Daoy (cell line): ENCODE results near the gene ADAM8. TPM values are rescaled to one million over a fixed set of nuclear protein-coding genes. Genes with fewer than 3 reads are reported as not detected.

Experiments
- DNase-seq: peaks from one replicate; pipeline ENCODE4 v3.0.0-alpha.2; 2015; ENCODE audit warnings: low read depth
- total RNA-seq: library from RNA; depleted of rRNA; stranded (reverse); fragments of >200 nt; shearing (Covaris generic); gene quantifications from 2 replicates; pipeline ENCODE4 v1.2.3, GENCODE V29; 2014; rRNA removed

Gene ADAM8
- total RNA-seq, 1 experiment from 2014 or later = 6.2 TPM

DNA sequence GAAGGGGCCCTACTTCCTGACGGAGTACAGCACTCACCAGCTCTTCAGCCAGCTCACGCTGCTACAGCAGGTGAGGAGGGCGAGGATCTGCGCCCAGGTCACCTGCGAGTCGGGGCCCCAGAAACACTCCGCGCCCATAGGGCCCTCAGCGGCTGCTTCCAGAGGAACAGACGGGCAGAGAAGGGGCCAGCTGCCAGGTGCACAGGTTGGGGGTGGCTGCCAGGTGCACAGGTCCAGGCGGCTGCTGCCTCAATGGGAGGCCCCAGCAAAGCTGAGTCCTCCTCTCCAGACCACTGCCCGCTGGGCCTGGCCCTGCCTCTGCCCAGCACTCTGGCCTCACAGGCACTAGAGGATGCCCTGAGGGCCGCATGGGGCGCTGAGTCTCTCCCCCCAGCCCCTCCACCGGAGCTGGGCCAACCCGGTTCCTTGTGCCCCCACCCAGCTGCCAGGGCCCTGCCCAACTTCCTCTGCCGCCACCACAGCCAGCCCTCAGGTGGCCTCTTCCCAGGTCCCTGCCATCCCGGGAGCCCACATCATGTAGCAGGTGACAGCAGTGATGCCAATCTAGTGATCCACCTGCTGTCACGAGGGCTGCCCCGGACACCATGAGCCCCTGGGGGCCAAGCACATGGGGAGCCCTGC lies 63.7 kb downstream of the ADAM8 start:
- no peak for DNase-seq

Other genes with a start within 250 kb of the ADAM8 start
- gene ADGRA1, start 188.9 kb downstream of the ADAM8 start, total RNA-seq = not detected in 2 replicates
- not detected in 2 replicates for gene KNDC1, start 116.6 kb downstream of the ADAM8 start, total RNA-seq
- not detected in 2 replicates for gene UTF1, start 46.7 kb downstream of the ADAM8 start, total RNA-seq
- not detected in 2 replicates for gene VENTX, start 39.0 kb downstream of the ADAM8 start, total RNA-seq
- gene TUBGCP2, start 32.0 kb upstream of the ADAM8 start, total RNA-seq = 19.8 and 21.6 TPM in 2 replicates
- gene ZNF511, start 32.0 kb upstream of the ADAM8 start, total RNA-seq = 29.8 and 40.9 TPM in 2 replicates
- gene CALY, start 60.0 kb upstream of the ADAM8 start, total RNA-seq = not detected in 2 replicates
- not detected in 2 replicates for gene PRAP1, start 70.5 kb upstream of the ADAM8 start, total RNA-seq
- 0.80 and 2.9 TPM in 2 replicates for gene FUOM, start 81.2 kb upstream of the ADAM8 start, total RNA-seq
- gene ECHS1, start 96.5 kb upstream of the ADAM8 start, total RNA-seq = 79.0 and 94.8 TPM in 2 replicates
- gene PAOX, start 102.4 kb upstream of the ADAM8 start, total RNA-seq = 0.48 and 2.1 TPM in 2 replicates
- 35.8 and 51.0 TPM in 2 replicates for gene MTG1, start 117.3 kb upstream of the ADAM8 start, total RNA-seq
- not detected in 2 replicates for gene SPRN, start 147.8 kb upstream of the ADAM8 start, total RNA-seq
- gene SCART1, start 177.1 kb upstream of the ADAM8 start, total RNA-seq = 0.06 and 0.40 TPM in 2 replicates